CD4-positive, alpha-beta T cell (primary cell): Measurements from ENCODE around the gene PIP5K1C. TPM values are rescaled to one million over a fixed set of nuclear protein-coding genes. Genes with fewer than 3 reads are reported as not detected.

Source experiments
- ATAC-seq: fragments of 200-7000 bp; cut with Tn5 transposase; one replicate; pipeline ENCODE4 v1.10.0; 2022; ENCODE audit warnings: mild to moderate bottlenecking; ENCODE audit not compliant: poor library complexity
- CTCF ChIA-PET: fragments of 350-600 bp; sonication (Branson Sonifier 250); formaldehyde crosslinking; loops from one replicate; lab custom pipeline; 2021; ENCODE audit warnings: antibody characterized with exemption, inconsistent platforms; lab: Charles Lee
- POLR2A ChIA-PET: fragments of 350-600 bp; sonication (Branson Sonifier 250); formaldehyde crosslinking; loops from one replicate; lab custom pipeline; 2021; ENCODE audit warnings: antibody characterized with exemption, inconsistent platforms; lab: Charles Lee
- DNase-seq, 14 experiments: peaks; one replicate each; pipeline ENCODE4 v3.0.0-alpha.2; 2013 to 2020; ENCODE audit warnings: mixed read lengths in 2 of 14
- H3K27ac ChIP-seq, 2 donors: one replicate each; pipeline versions ENCODE4 v1.5.1 to v1.7.0; 2013; ENCODE audit warnings: low read length in 2 of 2, low read depth in 1 of 2, mild to moderate bottlenecking in 1 of 2
- H3K27me3 ChIP-seq, 2 experiments: 1 replicate in 1 of 2; 2 replicates in 1 of 2; pipeline versions ENCODE4 v1.6.1 to v1.7.0; 2013; ENCODE audit warnings: low read length in 2 of 2, control low read depth in 1 of 2, mild to moderate bottlenecking in 1 of 2, moderate library complexity in 1 of 2; ENCODE audit not compliant: insufficient read depth in 2 of 2, control insufficient read depth in 1 of 2
- H3K36me3 ChIP-seq: one replicate; pipeline ENCODE4 v1.6.1; 2013; ENCODE audit warnings: low read length, control low read depth; ENCODE audit not compliant: insufficient read depth
- H3K4me1 ChIP-seq: one replicate; pipeline ENCODE4 v1.6.1; 2013; ENCODE audit warnings: low read length, control low read depth; ENCODE audit not compliant: insufficient read depth
- H3K4me3 ChIP-seq: one replicate; pipeline ENCODE4 v1.5.1; 2013; ENCODE audit warnings: mild to moderate bottlenecking, low read length, moderate library complexity
- H3K9me3 ChIP-seq, 2 experiments: 1 replicate in 1 of 2; 2 replicates in 1 of 2; pipeline versions ENCODE4 v1.6.1 to v1.7.0; 2013; ENCODE audit warnings: low read length in 2 of 2, mild to moderate bottlenecking in 2 of 2, control low read depth in 1 of 2, moderate library complexity in 1 of 2; ENCODE audit not compliant: control insufficient read depth in 1 of 2, insufficient read depth in 1 of 2
- H3K27ac Mint-ChIP-seq: one replicate; pipeline ENCODE4 v1.8.0; 2020; ENCODE audit warnings: mixed read lengths
- H3K27me3 Mint-ChIP-seq: one replicate; pipeline ENCODE4 v1.8.0; 2021; ENCODE audit warnings: mixed read lengths
- H3K36me3 Mint-ChIP-seq: one replicate; pipeline ENCODE4 v1.8.0; 2021; ENCODE audit warnings: low read depth, mixed read lengths
- H3K4me1 Mint-ChIP-seq: one replicate; pipeline ENCODE4 v1.8.0; 2021; ENCODE audit warnings: low read depth, mixed read lengths
- H3K4me3 Mint-ChIP-seq: one replicate; pipeline ENCODE4 v1.8.0; 2020; ENCODE audit warnings: mild to moderate bottlenecking, mixed read lengths
- H3K9me3 Mint-ChIP-seq: one replicate; pipeline ENCODE4 v1.8.0; 2020; ENCODE audit warnings: mixed read lengths
- CTCF ChIP-seq: fragments of 200-600 bp; IDR thresholded peaks from one replicate; pipeline ENCODE4 v1.8.0; 2022; ENCODE audit warnings: antibody characterized with exemption, mild to moderate bottlenecking
- intact Hi-C, 2 experiments: fragments of 100-400 bp; cut with DNase I in 1 of 2; cut with micrococcal nuclease in 1 of 2; formaldehyde crosslinking; loops; one replicate each; pipeline versions ENCODE4 v1.15.1 to v1.9.0; 2023 to 2025; cut with DNase I, micrococcal nuclease
- total RNA-seq, 174 experiments: library from RNA in 2 of 174; stranded (reverse) in 2 of 174; gene quantifications; one replicate each; pipeline ENCODE4 v1.2.3 and lab custom pipeline; 2021 to 2026

PIP5K1C gene
- total RNA-seq, 2 experiments from 2014 or later, result 14.7 to 15.5 TPM

GRCh38 chr19:3658870-3659745 lies 41.2 kb downstream of the PIP5K1C start:
- Histone ChIP-seq H3K4me1 (no peaks in the 10 kb centered on the region), H3K9me3 (peaks cover 0 to 20% of the 10 kb centered on the region in 2 experiments), H3K36me3 (peaks cover 54% of the 10 kb centered on the region), H3K4me3 (no peak overlapping the region), H3K27ac (no peak overlapping the region), H3K27me3 (no peaks in the 10 kb centered on the region)
- ATAC-seq (no peak), DNase-seq (no peak)
- Mint-ChIP-seq H3K9me3 (no peaks in the 10 kb centered on the region), H3K4me3 (no peak overlapping the region), H3K27ac (no peak overlapping the region), H3K27me3 (no peaks in the 10 kb centered on the region), H3K36me3 (peaks cover 36% of the 10 kb centered on the region), H3K4me1 (no peaks in the 10 kb centered on the region)
- TF ChIP-seq CTCF, result no peak
- ChIA-PET CTCF (no interaction called here), POLR2A (no interaction called here)
- intact Hi-C loops, result no loop called here

- Mint-ChIP-seq H3K27me3 (no peaks in the 10 kb centered on the region), H3K4me1 (no peaks in the 10 kb centered on the region), H3K36me3 (peaks cover 31% of the 10 kb centered on the region), H3K4me3 (no peak overlapping the region), H3K27ac (no peak overlapping the region), H3K9me3 (no peaks in the 10 kb centered on the region)
- no peak overlapping the region for H3K4me3 ChIP-seq
- DNase-seq, result no peak
- intact Hi-C loops, result no loop called here
- peaks cover 49% of the 10 kb centered on the region for H3K36me3 ChIP-seq
- no peak overlapping the region for H3K27ac ChIP-seq
- TF ChIP-seq CTCF, result no peak
- no peak for ATAC-seq
- H3K4me1 ChIP-seq, result no peaks in the 10 kb centered on the region
- H3K9me3 ChIP-seq, result peaks cover 0 to 20% of the 10 kb centered on the region in 2 experiments
- H3K27me3 ChIP-seq, result no peaks in the 10 kb centered on the region
- ChIA-PET CTCF (no interaction called here), POLR2A (no interaction called here)
Measured at GRCh38 chr19:3658004-3658869, 42.0 kb downstream of the PIP5K1C start.

- Histone ChIP-seq H3K9me3 (peaks cover 0 to 20% of the 10 kb centered on the region in 2 experiments), H3K4me3 (no peak overlapping the region), H3K27ac (no peak overlapping the region), H3K36me3 (peaks cover 55% of the 10 kb centered on the region), H3K4me1 (no peaks in the 10 kb centered on the region), H3K27me3 (no peaks in the 10 kb centered on the region)
- intact Hi-C loops, result no loop called here
- ATAC-seq, result no peak
- TF ChIP-seq CTCF, result no peak
- ChIA-PET CTCF (no interaction called here), POLR2A (no interaction called here)
- Mint-ChIP-seq H3K36me3 (peaks cover 28% of the 10 kb centered on the region), H3K9me3 (no peaks in the 10 kb centered on the region), H3K27me3 (no peaks in the 10 kb centered on the region), H3K4me1 (no peaks in the 10 kb centered on the region), H3K27ac (no peak overlapping the region), H3K4me3 (no peak overlapping the region)
- DNase-seq, result no peak
Measured at GRCh38 chr19:3657395-3657769, 42.9 kb downstream of the PIP5K1C start.
